ENCODE results near the gene OVCH2.

OVCH2 gene

GRCh38 chr11:7675631-7676030 is 30.6 kb downstream of the OVCH2 start:
- Histone ChIP-seq H4K20me1 (ENCODE audit: control insufficient read depth, insufficient read depth, low read depth, low read length) (no peaks in the 10 kb centered on the region), H3K27me3 (ENCODE audit: control insufficient read depth, low read length) (peaks cover 28% of the 10 kb centered on the region), H3K4me2 (ENCODE audit: low read length) (no peak overlapping the region), H3K9me3 (ENCODE audit: control insufficient read depth, insufficient read depth, low read length) (no peaks in the 10 kb centered on the region), H3K36me3 (ENCODE audit: control insufficient read depth, low read length) (no peaks in the 10 kb centered on the region), H3K27ac (ENCODE audit: low read depth, low read length) (no peak overlapping the region), H3K79me2 (ENCODE audit: control insufficient read depth, low read length) (no peaks in the 10 kb centered on the region), H3K9me2 (replicated peaks; ENCODE audit: control insufficient read depth, low read length) (no peaks in the 10 kb centered on the region), H3F3A (ENCODE audit: control insufficient read depth, insufficient read depth) (no peaks in the 10 kb centered on the region), H3K4me1 (ENCODE audit: control insufficient read depth, low read length) (peaks cover 11% of the 10 kb centered on the region; the same call in 1 of the 2 replicates), H3K4me3 (ENCODE audit: low read length) (no peak overlapping the region)
- TF ChIP-seq, protein P1, sequence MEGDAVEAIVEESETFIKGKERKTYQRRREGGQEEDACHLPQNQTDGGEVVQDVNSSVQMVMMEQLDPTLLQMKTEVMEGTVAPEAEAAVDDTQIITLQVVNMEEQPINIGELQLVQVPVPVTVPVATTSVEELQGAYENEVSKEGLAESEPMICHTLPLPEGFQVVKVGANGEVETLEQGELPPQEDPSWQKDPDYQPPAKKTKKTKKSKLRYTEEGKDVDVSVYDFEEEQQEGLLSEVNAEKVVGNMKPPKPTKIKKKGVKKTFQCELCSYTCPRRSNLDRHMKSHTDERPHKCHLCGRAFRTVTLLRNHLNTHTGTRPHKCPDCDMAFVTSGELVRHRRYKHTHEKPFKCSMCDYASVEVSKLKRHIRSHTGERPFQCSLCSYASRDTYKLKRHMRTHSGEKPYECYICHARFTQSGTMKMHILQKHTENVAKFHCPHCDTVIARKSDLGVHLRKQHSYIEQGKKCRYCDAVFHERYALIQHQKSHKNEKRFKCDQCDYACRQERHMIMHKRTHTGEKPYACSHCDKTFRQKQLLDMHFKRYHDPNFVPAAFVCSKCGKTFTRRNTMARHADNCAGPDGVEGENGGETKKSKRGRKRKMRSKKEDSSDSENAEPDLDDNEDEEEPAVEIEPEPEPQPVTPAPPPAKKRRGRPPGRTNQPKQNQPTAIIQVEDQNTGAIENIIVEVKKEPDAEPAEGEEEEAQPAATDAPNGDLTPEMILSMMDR (IDR thresholded peaks at IDR 0.05; ENCODE audit: low read depth, low read length, poor library complexity, severe bottlenecking): no peak
- no peak for TF ChIP-seq EZH2phosphoT487 (IDR thresholded peaks at IDR 0.05; ENCODE audit: borderline replicate concordance, low read length)

- Histone ChIP-seq H3K4me3 (ENCODE audit: low read length) (peak overlapping the region; percentile 60), H3F3A (ENCODE audit: control insufficient read depth, insufficient read depth) (no peaks in the 10 kb centered on the region)
- TF ChIP-seq EZH2phosphoT487 (IDR thresholded peaks at IDR 0.05; ENCODE audit: borderline replicate concordance, low read length): peak; percentile 84; the same call in 1 of the 2 replicates
- TF ChIP-seq, protein P1 (IDR thresholded peaks at IDR 0.05; ENCODE audit: low read depth, low read length, poor library complexity, severe bottlenecking): no peak
Observed at GRCh38 chr11:7673724-7674434, 32.4 kb downstream of the OVCH2 start.

GRCh38 chr11:7672960-7673723 is 33.1 kb downstream of the OVCH2 start, which contains the start of gene CYB5R2:
CYB5R2 (minus strand) TSS chr11:7673500; CDS start chr11:7672825, 675 bp downstream.
- Histone ChIP-seq H3F3A (ENCODE audit: control insufficient read depth, insufficient read depth) (no peaks in the 10 kb centered on the region), H3K27me3 (ENCODE audit: control insufficient read depth, low read length) (peaks cover 28% of the 10 kb centered on the region), H3K4me3 (ENCODE audit: low read length) (peak within 1 kb of the TSS; percentile 60), H3K9me3 (ENCODE audit: control insufficient read depth, insufficient read depth, low read length) (no peaks in the 10 kb centered on the region), H3K36me3 (ENCODE audit: control insufficient read depth, low read length) (no peaks in the 10 kb centered on the region), H3K4me1 (ENCODE audit: control insufficient read depth, low read length) (peaks cover 11% of the 10 kb centered on the region; the same call in 1 of the 2 replicates), H4K20me1 (ENCODE audit: control insufficient read depth, insufficient read depth, low read depth, low read length) (no peaks in the 10 kb centered on the region), H3K4me2 (ENCODE audit: low read length) (peak within 1 kb of the TSS; percentile 71), H3K27ac (ENCODE audit: low read depth, low read length) (no peak within 1 kb of the TSS), H3K9me2 (replicated peaks; ENCODE audit: control insufficient read depth, low read length) (no peaks in the 10 kb centered on the region), H3K79me2 (ENCODE audit: control insufficient read depth, low read length) (no peaks in the 10 kb centered on the region)
- TF ChIP-seq EZH2phosphoT487 (IDR thresholded peaks at IDR 0.05; ENCODE audit: borderline replicate concordance, low read length): no peak
- TF ChIP-seq, protein P1 (IDR thresholded peaks at IDR 0.05; ENCODE audit: low read depth, low read length, poor library complexity, severe bottlenecking): no peak

More at GRCh38 chr11:7673724-7674434, 32.4 kb downstream of the OVCH2 start:
- Histone ChIP-seq H3K27ac (ENCODE audit: low read depth, low read length) (no peak overlapping the region), H3K27me3 (ENCODE audit: control insufficient read depth, low read length) (peaks cover 28% of the 10 kb centered on the region), H3K4me2 (ENCODE audit: low read length) (peak overlapping the region; percentile 71), H3K9me2 (replicated peaks; ENCODE audit: control insufficient read depth, low read length) (no peaks in the 10 kb centered on the region), H3K36me3 (ENCODE audit: control insufficient read depth, low read length) (no peaks in the 10 kb centered on the region), H3K4me1 (ENCODE audit: control insufficient read depth, low read length) (peaks cover 11% of the 10 kb centered on the region; the same call in 1 of the 2 replicates), H4K20me1 (ENCODE audit: control insufficient read depth, insufficient read depth, low read depth, low read length) (no peaks in the 10 kb centered on the region), H3K79me2 (ENCODE audit: control insufficient read depth, low read length) (no peaks in the 10 kb centered on the region), H3K9me3 (ENCODE audit: control insufficient read depth, insufficient read depth, low read length) (no peaks in the 10 kb centered on the region)
